SH-SY5Y (cell line): ENCODE results near the gene S100Z.

Experiments used
- GATA2 ChIP-seq: IDR thresholded peaks from 2 replicates; pipeline ENCODE4 v1.6.1; 2011; ENCODE audit warnings: mild to moderate bottlenecking, low read depth, low read length
- GATA3 ChIP-seq: IDR thresholded peaks from 2 replicates; pipeline ENCODE4 v1.6.1; 2011; ENCODE audit warnings: low read depth, mild to moderate bottlenecking, low read length, moderate library complexity

- TF ChIP-seq GATA2 (no peak), GATA3 (no peak)
Observed at GRCh38 chr5:76874088-76874581, 24.3 kb downstream of the S100Z start.
